Measurements from ENCODE around the gene DCP1B.

The DCP1B gene

GRCh38 chr12:1896964-1897363, 107.3 kb downstream of the DCP1B start:
- DNase-seq (ENCODE audit: low read depth in 2 of 2): no peak
